ENCODE results near the gene NKD1. TPM values are rescaled to one million over a fixed set of nuclear protein-coding genes. Genes with fewer than 3 reads are reported as not detected.

Gene NKD1
- total RNA-seq, 1 experiment from 2014 or later, result 0.06 TPM

DNA sequence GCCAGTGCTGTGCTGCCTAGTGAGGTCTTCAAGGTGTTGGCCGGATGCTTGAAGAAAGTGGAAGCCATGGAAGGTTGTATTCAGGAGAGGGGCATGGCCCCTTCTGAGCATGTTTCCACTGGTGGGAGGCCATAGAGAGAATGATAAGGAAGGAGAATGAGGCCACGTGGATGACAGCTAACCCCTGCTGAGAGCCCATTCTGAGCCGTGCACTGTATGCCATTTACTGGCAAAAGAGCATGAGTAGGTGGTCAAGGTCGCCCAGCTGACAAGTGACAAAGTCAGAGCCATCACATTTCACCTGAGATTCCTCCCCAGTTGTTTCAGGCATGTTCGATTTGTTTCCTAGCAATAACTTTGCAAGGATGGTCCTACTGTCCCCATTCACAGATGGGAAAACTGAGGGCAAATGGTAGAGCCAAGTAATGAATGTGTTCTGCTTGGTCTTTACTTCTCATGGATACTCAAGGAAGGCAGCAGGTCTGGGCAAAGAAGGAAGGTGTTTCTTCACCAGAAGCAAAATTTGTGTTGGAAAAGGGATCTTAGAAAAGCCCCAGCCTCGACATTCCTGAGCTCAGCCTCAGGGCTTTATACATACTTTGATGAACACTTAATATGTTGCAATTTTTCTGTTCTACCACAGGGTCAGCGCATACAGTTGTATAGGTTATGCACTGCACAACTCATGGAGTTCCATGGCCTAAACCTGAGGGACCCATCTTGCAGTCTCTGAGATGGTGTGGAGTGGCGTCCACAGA lies 10.5 kb upstream of the NKD1 start:
- no peak for DNase-seq (ENCODE audit: low read depth)

DNA sequence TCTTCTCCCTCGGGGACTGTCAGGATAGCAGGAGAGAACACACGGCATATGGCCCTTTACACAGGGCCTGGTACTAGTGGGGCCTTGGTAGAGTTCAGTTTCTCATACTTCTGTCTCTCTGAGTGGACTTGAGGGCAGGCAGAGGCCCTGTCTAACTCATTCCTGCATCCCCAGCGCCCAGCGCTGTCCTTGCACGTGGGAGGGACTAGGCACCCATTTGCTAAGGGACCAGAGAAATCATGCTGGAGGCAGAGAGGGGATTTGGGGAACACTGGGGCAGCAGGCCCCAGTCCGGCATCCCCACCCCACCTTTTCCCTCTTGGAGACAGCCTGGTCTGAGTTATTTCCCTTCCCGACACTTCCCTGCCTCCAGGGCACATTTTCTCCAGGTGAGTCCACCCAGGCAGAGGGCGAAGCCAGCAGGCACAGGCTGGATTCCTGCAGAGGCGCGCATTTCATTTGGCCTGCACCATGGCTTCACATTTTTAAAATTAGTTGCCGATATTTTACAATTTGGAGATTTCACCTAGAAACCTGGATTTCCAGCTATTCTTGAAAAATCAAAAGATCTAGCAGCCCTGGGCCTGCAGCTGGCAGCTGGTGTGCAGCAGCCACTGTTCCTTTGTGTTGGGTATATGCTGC lies 9.7 kb upstream of the NKD1 start:
- DNase-seq (ENCODE audit: low read depth), result no peak

DNA sequence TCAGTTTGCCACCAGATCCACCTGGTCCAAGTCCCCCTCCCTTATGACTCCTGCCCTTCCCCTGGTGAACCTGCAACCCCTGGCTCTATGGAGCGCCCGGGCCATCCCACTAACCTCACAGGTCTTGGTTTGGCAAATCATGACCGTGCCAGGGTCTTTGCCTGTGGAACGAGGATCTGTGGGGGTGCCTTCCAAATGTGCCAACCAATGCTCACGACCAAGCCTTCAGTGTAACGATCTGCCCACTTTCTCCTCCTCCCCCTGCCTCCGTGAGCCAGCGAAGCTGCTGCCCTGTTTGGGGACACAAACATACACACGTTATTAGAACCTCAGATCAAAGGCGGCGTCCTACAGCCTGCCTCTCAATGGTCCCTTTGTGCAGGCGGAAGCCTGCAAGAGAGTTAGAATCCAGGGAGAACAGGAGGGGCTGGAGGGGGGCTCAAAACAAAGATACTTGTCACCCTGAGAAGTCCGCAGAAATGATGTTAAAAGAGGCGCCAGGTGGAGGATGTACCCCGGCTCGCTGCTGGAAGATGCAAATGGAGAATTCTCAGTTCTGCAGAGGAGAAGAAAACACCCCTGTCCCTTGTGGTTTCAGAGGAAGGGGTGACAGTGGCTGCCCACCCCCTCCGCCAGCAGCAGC lies 9.0 kb upstream of the NKD1 start:
- DNase-seq (ENCODE audit: low read depth), result no peak

DNA sequence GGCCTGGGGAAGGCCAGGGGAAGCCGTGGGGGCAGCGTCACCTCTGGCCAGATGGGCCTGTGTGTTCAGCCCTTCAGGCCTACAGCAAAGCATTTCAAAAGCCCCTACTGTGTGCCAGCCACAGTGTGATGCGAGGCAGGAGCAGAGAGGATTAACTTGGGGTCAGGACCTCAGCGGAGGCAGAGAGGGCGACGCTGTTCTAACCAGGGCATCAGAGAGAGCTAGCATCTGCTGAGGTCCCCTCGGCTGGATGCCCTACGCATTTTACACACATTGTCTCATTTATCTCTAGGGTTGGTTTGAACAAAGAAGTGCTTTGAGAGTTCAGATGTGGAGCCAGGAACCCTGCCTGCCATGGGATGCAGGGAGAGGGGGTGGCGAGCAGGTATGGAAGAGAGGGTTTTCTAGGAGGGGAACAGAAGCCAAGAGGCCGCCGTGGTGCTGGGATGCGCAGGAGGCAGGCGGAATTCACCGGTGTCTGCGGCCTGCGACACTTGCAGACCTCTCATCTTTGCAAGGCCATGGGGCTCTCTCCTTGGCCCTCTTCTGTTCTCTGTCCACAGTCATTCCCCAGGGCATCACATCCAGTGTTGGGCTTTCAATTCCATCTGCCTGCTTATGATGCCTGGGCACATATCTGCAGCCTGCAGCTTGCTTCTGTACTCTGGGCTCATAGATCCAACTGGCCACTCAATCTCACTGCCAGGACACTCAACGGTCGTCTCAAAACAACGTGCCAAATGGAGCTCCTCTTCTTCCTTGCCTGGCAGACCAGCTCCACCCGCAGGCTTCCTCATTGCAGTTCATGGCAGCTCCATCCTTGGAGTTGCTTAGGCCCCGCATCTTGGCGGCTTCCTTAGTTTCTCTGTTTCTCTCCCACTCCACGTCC lies 8.1 kb upstream of the NKD1 start:
- DNase-seq (ENCODE audit: low read depth), result no peak

DNA sequence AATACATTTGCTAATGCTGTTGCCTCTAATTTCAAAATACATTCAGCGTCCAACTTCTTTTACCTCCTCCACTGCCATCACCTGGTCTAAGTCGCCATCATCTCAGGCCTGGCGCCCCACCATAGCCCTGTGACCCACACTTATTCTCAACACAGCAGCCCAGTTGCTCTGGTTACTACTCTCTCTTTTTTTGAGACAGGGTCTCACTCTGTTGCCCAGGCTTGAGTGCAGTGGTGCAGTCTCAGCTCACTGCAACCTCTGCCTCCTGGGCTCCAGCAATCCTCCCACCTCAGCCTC lies 7.5 kb upstream of the NKD1 start:
- DNase-seq (ENCODE audit: low read depth), result no peak

DNA sequence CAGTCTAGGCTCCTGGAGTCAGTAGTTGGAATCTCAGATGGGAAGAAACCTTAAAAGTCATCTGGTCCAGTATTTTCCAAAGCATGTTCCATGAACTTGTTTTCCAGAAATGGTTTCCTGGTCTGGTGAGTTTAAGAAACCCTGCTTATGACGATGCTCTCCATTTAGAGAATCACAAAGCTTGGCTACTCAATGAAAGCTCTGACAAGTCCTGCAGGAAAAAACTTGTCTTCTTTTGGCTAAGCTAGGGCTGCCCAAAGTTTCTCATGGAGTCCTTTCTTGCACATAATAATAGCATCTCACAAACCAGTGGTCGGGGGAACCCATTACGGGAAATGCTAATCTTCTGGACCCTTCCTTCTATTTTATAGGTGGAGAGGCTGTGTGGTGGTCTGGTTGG lies 5.5 kb upstream of the NKD1 start:
- DNase-seq (ENCODE audit: low read depth), result no peak

DNA sequence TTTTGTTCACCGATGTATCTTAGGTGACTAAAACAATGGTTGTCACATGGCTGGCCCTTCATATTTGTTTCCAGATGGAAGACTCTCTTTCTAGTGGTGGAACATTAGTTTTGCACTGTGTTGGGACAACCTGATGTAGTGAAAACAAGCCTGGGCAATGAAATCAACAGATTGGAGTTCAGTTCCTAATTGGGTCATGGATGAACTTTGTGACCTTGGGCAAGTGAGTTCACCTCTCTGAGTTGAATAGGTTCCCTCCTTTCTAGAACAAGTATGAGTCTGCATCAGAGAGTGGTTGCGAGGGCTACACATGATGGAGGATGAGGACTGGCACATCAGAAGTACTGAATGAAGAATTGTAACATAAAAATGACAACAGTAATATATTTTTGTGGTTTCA lies 2.1 kb upstream of the NKD1 start:
- DNase-seq (ENCODE audit: low read depth), result no peak

DNA sequence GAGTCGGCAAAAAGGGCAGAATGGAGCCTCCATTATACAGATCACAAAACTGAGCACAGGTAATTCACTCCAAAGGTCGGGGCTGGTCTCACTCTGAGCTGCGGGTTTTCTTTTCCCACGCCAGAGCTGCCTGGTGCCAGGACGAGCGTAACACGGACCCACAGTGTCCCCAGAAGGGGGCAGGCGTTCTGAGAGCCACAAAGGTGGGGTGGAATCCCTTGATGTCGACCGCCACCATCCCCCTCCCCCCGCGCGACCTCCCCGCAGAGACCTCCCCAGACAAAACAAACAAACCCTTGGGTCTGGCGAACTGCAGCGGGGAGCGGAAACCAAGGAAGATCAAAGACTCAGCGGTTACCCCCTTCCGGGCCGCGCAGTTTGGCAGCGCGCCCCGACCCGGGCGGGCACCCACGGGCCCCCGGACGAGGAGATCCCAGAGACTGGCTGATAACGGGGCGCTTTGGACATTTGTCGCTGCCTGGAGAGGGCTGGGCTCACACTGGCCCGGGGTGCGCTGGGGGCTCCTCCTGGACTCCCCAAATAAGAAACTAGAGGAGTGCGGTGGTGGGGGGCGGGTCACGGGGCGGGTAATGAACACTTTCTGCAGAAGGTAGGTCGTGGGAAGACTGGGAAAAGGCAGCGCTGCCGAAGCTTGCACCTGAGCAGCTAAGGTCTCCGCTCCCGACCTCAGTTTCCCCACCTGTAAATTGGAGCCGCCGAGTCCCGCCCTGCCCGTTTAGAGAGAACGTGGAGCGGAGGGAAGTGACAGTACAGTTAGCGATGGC lies 664 bp upstream of the NKD1 start:
- no peak for DNase-seq (ENCODE audit: low read depth)

DNA sequence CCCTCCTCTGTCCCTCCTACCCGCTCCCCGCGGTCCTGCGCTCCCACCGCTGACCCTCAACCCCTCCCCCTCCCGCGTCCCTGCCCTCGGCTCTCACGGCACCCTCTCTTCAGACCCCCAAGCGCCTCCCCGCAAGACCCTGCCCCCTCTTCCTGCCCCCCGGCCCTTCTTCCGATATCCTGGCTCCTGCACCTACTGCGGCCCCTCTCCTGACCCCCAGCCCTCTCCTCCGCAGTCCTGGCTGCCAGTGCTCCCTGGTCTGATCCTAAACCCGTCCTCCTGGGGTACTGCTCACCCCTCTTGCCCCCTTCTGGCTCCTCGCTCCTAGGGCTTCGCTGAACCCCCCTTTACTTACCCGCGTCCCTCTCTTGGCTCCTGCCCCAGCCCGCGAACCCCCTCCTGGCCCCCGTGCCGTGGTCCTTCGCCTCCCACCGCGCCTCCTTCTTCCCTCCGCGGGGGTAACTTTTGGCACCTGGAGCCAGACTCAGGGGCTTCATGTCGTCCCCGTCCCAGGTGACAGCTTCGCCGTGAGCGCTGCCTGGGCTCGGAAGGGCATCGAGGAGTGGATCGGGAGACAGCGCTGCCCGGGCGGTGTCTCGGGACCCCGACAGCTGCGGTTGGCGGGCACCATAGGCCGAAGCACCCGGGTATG lies 839 bp downstream of the NKD1 start:
- DNase-seq (ENCODE audit: low read depth), result no peak

DNA sequence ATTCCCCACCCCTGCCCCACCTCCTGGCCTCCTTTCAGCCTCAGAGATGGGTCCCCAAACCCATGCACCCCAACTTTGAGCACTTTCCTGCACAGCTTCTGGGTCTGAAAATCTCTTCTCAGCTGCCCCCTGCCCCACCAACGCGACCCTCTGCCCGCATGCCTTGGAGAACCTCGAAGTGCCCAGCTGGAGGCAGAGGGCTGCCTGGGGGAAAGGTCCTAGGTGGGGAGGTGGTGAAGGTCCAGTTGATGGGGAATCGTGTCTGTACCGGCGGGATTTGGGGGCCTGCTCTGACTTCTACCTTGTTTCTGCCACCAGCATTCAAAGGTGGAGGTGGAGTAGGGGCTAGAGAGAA lies 1.3 kb downstream of the NKD1 start:
- no peak for DNase-seq (ENCODE audit: low read depth)

DNA sequence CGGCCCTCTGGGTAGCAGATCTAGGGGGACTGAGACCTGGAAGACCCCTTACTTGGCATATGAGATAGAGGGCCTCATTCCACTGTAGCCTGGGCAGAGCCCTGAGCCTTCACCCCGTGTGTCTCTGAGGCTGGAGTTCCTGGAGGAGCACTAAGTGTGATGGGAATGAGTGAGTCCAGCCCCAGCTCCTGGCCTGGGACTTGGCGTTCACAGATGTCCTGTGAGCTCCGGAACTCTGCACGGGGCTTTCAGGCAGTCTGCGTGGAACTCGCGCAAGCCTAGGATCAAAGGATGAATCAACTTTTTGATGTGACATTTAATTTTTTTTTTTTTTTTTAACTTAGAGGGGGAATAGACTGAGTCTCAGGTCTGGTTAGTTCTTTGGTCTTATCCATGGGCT lies 1.8 kb downstream of the NKD1 start:
- DNase-seq (ENCODE audit: low read depth), result no peak

DNA sequence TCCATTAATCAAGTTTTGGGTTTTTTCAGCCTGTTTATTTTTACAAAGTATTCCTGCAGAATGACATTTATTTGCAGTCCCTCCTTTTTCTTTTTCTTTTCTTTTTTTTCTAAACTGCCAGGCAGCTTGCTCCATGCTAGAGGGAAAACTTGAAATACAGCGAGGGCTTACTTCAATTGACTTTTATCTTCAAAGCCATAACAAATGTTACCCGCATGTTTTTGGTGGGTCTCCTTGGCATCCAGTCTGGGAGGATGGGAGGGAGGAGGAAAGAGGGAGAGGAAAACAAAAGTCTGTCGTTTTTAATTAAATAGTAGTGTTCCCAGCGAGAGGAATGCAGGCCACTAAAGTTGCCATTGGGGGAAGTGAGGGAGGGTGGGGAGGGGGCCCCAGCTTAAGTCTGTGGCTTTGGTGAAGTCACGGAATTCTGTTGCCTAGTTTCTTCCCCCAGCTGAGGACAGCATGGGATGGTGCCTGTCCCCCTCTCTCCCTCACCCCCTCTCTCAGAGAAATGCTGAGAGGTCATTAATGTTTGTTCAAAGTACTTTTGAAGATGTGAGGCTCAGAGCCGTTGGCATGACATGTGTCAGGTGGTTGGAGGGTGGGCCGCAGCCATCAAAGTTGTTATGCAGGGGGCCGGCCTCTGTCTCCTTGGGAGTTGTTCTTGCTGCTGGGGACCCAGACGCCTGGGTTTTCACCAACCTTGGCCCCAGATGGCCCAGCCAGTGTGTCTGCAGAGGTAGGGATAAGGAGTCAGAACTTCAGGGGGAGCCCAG lies 2.9 kb downstream of the NKD1 start:
- DNase-seq (ENCODE audit: low read depth), result no peak

DNA sequence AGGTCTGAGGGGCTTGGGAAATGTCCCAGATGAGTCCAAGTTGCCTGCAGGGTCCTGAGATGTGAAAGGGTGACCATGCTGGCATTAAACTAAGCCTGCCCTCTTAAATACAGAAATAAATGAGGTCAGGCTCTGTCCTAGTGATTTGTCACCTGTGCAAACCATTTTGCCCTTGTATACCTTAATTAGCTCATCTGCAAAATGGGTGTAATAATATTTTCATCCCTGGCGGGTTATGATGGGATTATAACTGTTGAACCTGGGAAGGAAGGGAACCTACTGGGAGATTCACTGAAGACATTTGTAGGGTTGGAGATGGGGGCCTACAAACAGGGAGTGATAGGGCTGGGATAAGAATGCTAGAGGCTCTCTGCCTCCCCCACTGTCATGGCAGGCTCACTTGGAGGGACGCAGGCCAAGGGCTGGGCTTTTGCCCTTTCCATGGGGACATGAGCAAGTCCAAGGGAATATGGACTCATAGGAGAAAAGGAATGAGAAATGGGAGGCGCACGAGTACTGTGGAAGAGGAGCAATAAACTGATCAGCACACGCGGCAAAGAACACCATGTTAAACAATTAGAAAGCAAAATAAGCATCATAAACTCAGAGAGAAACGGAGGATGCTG lies 4.4 kb downstream of the NKD1 start:
- no peak for DNase-seq (ENCODE audit: low read depth)

DNA sequence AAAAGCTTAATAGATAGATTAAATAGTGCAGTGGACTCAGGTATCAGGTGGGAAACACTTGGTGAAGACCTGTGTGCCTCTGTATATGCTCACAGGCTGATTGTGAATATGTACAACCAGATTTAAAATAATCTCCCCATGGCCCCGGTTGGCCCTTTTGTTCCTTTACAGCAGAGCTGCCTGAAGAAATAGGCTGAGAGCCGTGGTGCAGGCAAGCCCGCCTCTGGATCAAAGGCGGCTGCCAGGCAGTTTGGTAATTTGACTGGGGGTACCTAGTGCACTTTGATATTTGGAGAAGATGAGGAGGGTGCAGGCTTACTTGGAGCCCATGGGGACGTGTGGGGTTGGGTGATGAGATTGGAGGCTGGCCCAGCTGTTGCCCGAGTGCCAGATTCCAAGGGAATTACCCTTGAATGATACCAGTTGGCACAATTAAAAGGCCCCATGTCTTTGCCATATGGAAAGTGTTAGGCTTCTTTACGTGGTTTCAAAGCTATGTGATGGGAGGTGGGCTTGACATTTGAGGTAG lies 5.0 kb downstream of the NKD1 start:
- no peak for DNase-seq (ENCODE audit: low read depth)

DNA sequence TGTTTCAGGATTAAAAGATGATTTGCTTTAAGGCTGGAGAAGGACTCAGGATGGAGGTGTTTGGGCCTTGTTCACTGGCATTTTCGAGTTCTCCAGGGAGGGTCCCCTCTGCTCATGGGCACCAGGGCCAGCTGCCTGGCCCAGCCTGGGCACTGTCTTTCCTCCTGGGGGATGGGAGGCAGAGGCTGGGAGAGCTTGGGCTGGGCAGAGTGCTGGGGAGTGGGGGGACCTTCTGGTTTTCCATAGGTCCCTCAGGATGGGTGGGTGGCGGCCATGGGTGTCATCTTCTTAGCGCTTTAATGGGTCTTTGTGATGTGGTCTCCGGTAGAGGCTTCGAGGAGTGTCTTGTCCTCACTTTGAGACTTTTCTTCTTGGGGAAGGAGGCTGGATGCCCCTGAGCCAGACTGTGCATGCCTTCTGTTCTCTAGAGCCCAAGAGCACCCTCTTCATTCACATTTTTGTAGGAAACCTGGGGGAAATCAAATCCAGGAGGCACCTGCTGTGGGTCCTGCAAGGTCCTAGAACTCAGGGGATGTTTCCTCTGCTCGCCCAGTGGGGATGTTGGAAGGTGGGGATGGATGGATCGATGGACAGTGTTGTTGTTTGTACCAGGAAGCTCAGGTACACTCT lies 5.7 kb downstream of the NKD1 start:
- no peak for DNase-seq (ENCODE audit: low read depth)

DNA sequence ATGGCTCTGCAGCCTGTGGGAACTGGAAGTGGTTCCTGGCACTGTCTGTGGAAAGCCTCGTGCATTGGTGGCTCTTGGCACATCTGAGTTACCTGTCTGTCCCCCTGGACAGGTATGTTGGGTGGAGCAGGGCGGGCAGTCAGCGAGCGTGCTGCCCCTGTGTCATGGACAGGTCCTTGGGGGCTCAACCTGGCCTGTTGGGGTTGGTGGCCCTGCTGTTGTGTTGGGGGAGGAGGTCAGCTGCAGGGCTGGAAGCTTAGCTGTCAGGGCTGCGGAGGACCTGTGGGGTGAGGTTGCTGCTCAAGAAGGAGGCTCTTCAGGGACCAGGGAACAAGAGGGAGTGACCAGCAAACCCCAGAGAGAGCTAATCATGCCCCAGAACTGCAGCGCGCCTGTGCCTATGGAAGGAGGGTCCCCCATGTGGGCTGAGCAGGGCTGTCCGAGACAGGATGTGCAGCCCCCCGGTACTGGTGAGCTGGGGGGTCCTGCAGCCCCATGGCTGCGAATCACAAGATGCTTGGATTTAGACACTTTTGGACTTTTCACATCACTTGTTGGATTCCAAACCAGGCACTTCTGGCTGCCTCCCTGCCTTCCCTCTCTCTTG lies 7.2 kb downstream of the NKD1 start:
- DNase-seq (ENCODE audit: low read depth), result no peak

DNA sequence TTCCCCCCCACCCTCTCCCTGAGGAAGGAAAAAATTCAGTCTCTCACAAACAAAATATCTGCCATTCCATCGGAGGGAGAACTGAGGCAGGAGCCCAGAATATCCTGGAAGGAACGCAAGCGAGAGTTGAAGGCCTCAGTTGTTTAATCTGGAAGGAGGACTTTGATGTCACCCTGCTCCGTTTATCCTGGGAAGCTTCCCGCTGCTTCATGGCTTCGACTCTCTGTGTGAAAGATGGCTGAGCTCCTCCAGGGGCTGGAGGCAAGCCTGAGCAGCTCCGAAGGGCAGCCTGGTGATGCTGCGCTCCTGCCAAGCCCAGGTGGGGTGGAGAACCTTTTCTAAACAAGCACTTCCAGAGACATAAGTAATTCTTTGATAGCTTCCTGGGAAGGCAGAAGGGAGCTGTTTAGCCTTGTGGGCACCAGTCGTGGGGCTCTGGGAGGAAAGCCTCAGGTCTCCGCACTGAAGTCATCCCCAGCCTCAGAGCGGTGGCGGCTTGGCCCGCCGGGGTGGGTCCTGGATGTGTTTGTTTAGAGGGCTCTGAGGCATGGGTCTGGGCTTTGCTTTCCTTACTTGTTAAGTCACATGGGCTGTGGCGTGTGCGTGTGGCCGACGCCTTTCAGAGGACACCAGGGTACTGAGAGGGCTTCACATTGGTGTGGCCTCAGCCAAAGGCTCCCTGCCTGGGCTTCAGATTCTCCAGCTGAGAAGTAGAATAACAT lies 7.9 kb downstream of the NKD1 start:
- no peak for DNase-seq (ENCODE audit: low read depth)

DNA sequence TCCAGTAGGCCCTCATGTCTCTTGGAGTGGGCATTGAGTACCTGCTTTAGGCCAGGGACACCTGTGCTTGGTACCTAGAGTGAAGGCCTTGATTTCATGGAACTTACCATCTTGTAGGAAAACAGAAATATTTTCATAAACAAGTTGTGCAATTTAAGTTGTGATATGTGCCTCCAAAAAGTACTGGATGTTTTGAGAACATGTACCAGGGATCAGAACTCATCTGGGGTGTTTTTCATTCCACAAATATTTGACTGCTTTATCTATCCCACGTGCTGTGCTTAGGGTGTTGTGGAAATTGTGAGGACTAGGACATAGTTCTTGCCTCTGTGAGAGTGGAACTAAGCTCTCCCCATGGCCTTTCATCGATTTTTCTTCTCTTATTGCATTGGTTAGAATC lies 8.8 kb downstream of the NKD1 start:
- DNase-seq (ENCODE audit: low read depth), result no peak

All from LHCN-M2 (cell line).